HG03432 (cell line): ENCODE data around the gene SUGCT.
A peak's percentile ranks its signal among the peaks of the same experiment; 100 is the strongest.
"Not testable (repeated sequence)": the region's sequence is repeated elsewhere in the genome, so short reads cannot be mapped to it uniquely, and the experiment has no call there.

Experiments
- ATAC-seq: cut with Tn5 transposase; IDR thresholded peaks from one replicate; pipeline ENCODE4 v1.9.1; 2021; ENCODE audit warnings: mild to moderate bottlenecking, moderate library complexity; ENCODE audit not compliant: unreplicated experiment

Gene SUGCT

GRCh38 chr7:40551685-40552576 is 417.1 kb downstream of the SUGCT start:
- ATAC-seq, result peak; percentile 87

- ATAC-seq, result no peak
Observed at GRCh38 chr7:40560672-40561071, 425.9 kb downstream of the SUGCT start.

- no peak for ATAC-seq
Observed at GRCh38 chr7:40566879-40567278, 432.1 kb downstream of the SUGCT start.

GRCh38 chr7:40569326-40569725 is 434.5 kb downstream of the SUGCT start:
- no peak for ATAC-seq

GRCh38 chr7:40570223-40570622 is 435.4 kb downstream of the SUGCT start:
- no peak for ATAC-seq

- ATAC-seq, result no peak
Observed at GRCh38 chr7:40571796-40572195, 437.0 kb downstream of the SUGCT start.

GRCh38 chr7:40572810-40573465 is 438.1 kb downstream of the SUGCT start:
- ATAC-seq, result no peak

- ATAC-seq, result no peak
Observed at GRCh38 chr7:40579401-40579800, 444.6 kb downstream of the SUGCT start.

- ATAC-seq, result no peak
Observed at GRCh38 chr7:40580776-40581175, 446.0 kb downstream of the SUGCT start.

- ATAC-seq, result no peak
Observed at GRCh38 chr7:40582539-40582938, 447.7 kb downstream of the SUGCT start.

GRCh38 chr7:40583667-40584444 is 449.1 kb downstream of the SUGCT start:
- no peak for ATAC-seq

- no peak for ATAC-seq
Observed at GRCh38 chr7:40584667-40585433, 450.0 kb downstream of the SUGCT start.

GRCh38 chr7:40586197-40586596 is 451.4 kb downstream of the SUGCT start:
- ATAC-seq, result no peak

GRCh38 chr7:40587419-40587818 is 452.6 kb downstream of the SUGCT start:
- ATAC-seq, result no peak

- ATAC-seq, result no peak
Observed at GRCh38 chr7:40595129-40595528, 460.3 kb downstream of the SUGCT start.

GRCh38 chr7:40595832-40596231 is 461.0 kb downstream of the SUGCT start:
- no peak for ATAC-seq

- ATAC-seq, result no peak
Observed at GRCh38 chr7:40597517-40597916, 462.7 kb downstream of the SUGCT start.

GRCh38 chr7:40598915-40599314 is 464.1 kb downstream of the SUGCT start:
- ATAC-seq, result no peak

GRCh38 chr7:40599836-40600235 is 465.0 kb downstream of the SUGCT start:
- ATAC-seq, result no peak

GRCh38 chr7:40602351-40602750 is 467.5 kb downstream of the SUGCT start:
- not testable (repeated sequence) for ATAC-seq
